ENCODE results near the gene EXOC6.

EXOC6 gene

GRCh38 chr10:93067443-93068365 is 219.4 kb downstream of the EXOC6 start:
- no peak for DNase-seq

- DNase-seq: no peak
These were observed 220.3 kb downstream of the EXOC6 start for GRCh38 chr10:93068411-93069244.

- DNase-seq: no peak
These were observed 220.9 kb downstream of the EXOC6 start for GRCh38 chr10:93069245-93069561.

- no peak for DNase-seq
These were observed 222.3 kb downstream of the EXOC6 start for GRCh38 chr10:93070378-93071176.

GRCh38 chr10:93071177-93071472 is 222.8 kb downstream of the EXOC6 start:
- no peak for DNase-seq

- DNase-seq: no peak
These were observed 223.4 kb downstream of the EXOC6 start for GRCh38 chr10:93071674-93072224.

- DNase-seq: no peak
These were observed 223.9 kb downstream of the EXOC6 start for GRCh38 chr10:93072225-93072712.

- no peak for DNase-seq
These were observed 224.6 kb downstream of the EXOC6 start for GRCh38 chr10:93072713-93073538.

GRCh38 chr10:93073539-93074146 is 225.3 kb downstream of the EXOC6 start, which contains the start of gene CYP26A1:
TSS of gene CYP26A1 (plus strand) at chr10:93073893. CDS start at chr10:93073935, 42 bp downstream.
- no peak for DNase-seq

- DNase-seq: no peak
These were observed 225.9 kb downstream of the EXOC6 start for GRCh38 chr10:93074147-93074596.

- no peak for DNase-seq
These were observed 226.5 kb downstream of the EXOC6 start for GRCh38 chr10:93074597-93075368.

GRCh38 chr10:93075369-93076221 is 227.3 kb downstream of the EXOC6 start:
- DNase-seq: no peak

GRCh38 chr10:93076871-93077270 is 228.6 kb downstream of the EXOC6 start:
- no peak for DNase-seq

- no peak for DNase-seq
These were observed 229.6 kb downstream of the EXOC6 start for GRCh38 chr10:93077860-93078337.

GRCh38 chr10:93079663-93080349 is 231.5 kb downstream of the EXOC6 start:
- DNase-seq: no peak

GRCh38 chr10:93080350-93081046 is 232.2 kb downstream of the EXOC6 start:
- peak in 5 of 6 experiments; percentile 22 to 59 (median 34) for DNase-seq

- DNase-seq: no peak
These were observed 233.0 kb downstream of the EXOC6 start for GRCh38 chr10:93081318-93081717.

GRCh38 chr10:93081834-93082233 is 233.5 kb downstream of the EXOC6 start:
- no peak for DNase-seq
